ENCODE data around the gene GALNT15. TPM values are rescaled to one million over a fixed set of nuclear protein-coding genes. Genes with fewer than 3 reads are reported as not detected.
A peak's percentile ranks its signal among the peaks of the same experiment; 100 is the strongest.

Gene GALNT15
- total and polyA plus RNA-seq, 2 experiments from 2014 or later = 9.9 to 11.7 TPM

DNA sequence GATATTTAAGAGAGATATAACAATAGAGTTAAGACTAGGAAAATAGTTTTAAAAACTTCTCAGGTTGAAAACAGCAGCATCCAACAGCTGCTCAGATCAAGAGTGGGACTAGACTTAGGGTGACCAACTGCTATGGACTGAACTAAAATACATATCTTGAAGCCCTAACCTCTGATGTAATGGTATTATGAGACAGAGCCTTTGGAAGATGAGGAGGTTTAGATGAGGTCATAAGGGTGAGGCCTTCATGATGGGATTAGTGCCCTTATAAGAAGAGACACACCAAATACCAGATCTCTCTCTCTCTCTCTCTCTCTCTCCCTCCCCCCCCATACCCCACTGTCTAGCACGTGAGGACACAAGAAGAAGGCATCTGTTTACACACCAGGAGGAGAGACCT is 37.4 kb upstream of the GALNT15 start:
- Histone ChIP-seq H3K27ac (peak overlapping the region; percentile 45; the same call in 1 of the 2 replicates), H3K79me2 (ENCODE audit: insufficient read depth) (no peaks in the 10 kb centered on the region), H4K20me1 (ENCODE audit: insufficient read depth) (no peaks in the 10 kb centered on the region), H3K9me2 (ENCODE audit: insufficient read depth) (no peaks in the 10 kb centered on the region), H3K9me3 (ENCODE audit: low read depth) (no peaks in the 10 kb centered on the region), H3F3A (ENCODE audit: insufficient read depth) (peaks cover 30% of the 10 kb centered on the region), H3K27me3 (replicated peaks; ENCODE audit: insufficient read depth) (no peaks in the 10 kb centered on the region), H3K36me3 (ENCODE audit: low read depth) (no peaks in the 10 kb centered on the region), H3K4me3 (no peak overlapping the region), H2AFZ (peak overlapping the region; percentile 5; the same call in 1 of the 2 replicates), H3K4me1 (ENCODE audit: insufficient read depth) (peaks cover 40% of the 10 kb centered on the region), H3K4me2 (ENCODE audit: unreplicated experiment) (no peak overlapping the region), H3K9ac (no peak overlapping the region)
- in situ Hi-C loops (cut with MboI) = no loop called here
- no peak for TF ChIP-seq EZH2phosphoT487 (IDR thresholded peaks at IDR 0.05; ENCODE audit: insufficient read depth, low read depth)
- no peak for TF ChIP-seq EZH2 (IDR thresholded peaks at IDR 0.05; ENCODE audit: insufficient read depth, poor library complexity, severe bottlenecking)
- WGBS, 2 experiments (ENCODE audit: low coverage in 1 of 2, low lambda C conversion rate in 2 of 2, missing lambda C conversion rate in 2 of 2) = 100% methylated on average over 1 of the region's 1 CpG
- DNase-seq = peak; percentile 27

GRCh38 chr3:16137977-16138376 is 36.5 kb upstream of the GALNT15 start:
- Histone ChIP-seq H3K27ac (no peak overlapping the region), H3F3A (ENCODE audit: insufficient read depth) (peaks cover 30% of the 10 kb centered on the region), H2AFZ (no peak overlapping the region), H3K9ac (no peak overlapping the region), H3K79me2 (ENCODE audit: insufficient read depth) (no peaks in the 10 kb centered on the region), H3K9me3 (ENCODE audit: low read depth) (no peaks in the 10 kb centered on the region), H3K27me3 (replicated peaks; ENCODE audit: insufficient read depth) (no peaks in the 10 kb centered on the region), H3K4me3 (no peak overlapping the region), H3K9me2 (ENCODE audit: insufficient read depth) (no peaks in the 10 kb centered on the region), H4K20me1 (ENCODE audit: insufficient read depth) (no peaks in the 10 kb centered on the region), H3K36me3 (ENCODE audit: low read depth) (no peaks in the 10 kb centered on the region), H3K4me1 (ENCODE audit: insufficient read depth) (peaks cover 34% of the 10 kb centered on the region), H3K4me2 (ENCODE audit: unreplicated experiment) (no peak overlapping the region)
- in situ Hi-C loops (cut with MboI) = no loop called here
- WGBS, 2 experiments (ENCODE audit: low coverage in 1 of 2, low lambda C conversion rate in 2 of 2, missing lambda C conversion rate in 2 of 2) = 95 to 100% methylated on average over 6 of the region's 6 CpGs
- no peak for DNase-seq
- no peak for TF ChIP-seq EZH2 (IDR thresholded peaks at IDR 0.05; ENCODE audit: insufficient read depth, poor library complexity, severe bottlenecking)
- no peak for TF ChIP-seq EZH2phosphoT487 (IDR thresholded peaks at IDR 0.05; ENCODE audit: insufficient read depth, low read depth)

- Histone ChIP-seq H3K4me2 (ENCODE audit: unreplicated experiment) (peak overlapping the region; percentile 50), H4K20me1 (ENCODE audit: insufficient read depth) (no peaks in the 10 kb centered on the region), H3K4me1 (ENCODE audit: insufficient read depth) (peaks cover 32% of the 10 kb centered on the region), H3K79me2 (ENCODE audit: insufficient read depth) (no peaks in the 10 kb centered on the region), H3K36me3 (ENCODE audit: low read depth) (no peaks in the 10 kb centered on the region), H2AFZ (peak overlapping the region; percentile 68), H3K9me2 (ENCODE audit: insufficient read depth) (no peaks in the 10 kb centered on the region), H3K9me3 (ENCODE audit: low read depth) (no peaks in the 10 kb centered on the region), H3K27ac (peak overlapping the region; percentile 76), H3F3A (ENCODE audit: insufficient read depth) (peaks cover 30% of the 10 kb centered on the region), H3K4me3 (no peak overlapping the region), H3K9ac (peak overlapping the region; percentile 54), H3K27me3 (replicated peaks; ENCODE audit: insufficient read depth) (no peaks in the 10 kb centered on the region)
- no peak for TF ChIP-seq EZH2phosphoT487 (IDR thresholded peaks at IDR 0.05; ENCODE audit: insufficient read depth, low read depth)
- TF ChIP-seq EZH2 (IDR thresholded peaks at IDR 0.05; ENCODE audit: insufficient read depth, poor library complexity, severe bottlenecking) = no peak
- 23 to 32% methylated on average over 6 of the region's 6 CpGs for WGBS, 2 experiments (ENCODE audit: low coverage in 1 of 2, low lambda C conversion rate in 2 of 2, missing lambda C conversion rate in 2 of 2)
- in situ Hi-C loops (cut with MboI) = no loop called here
- peak; percentile 76 for DNase-seq
Measured at GRCh38 chr3:16140116-16140893, 34.2 kb upstream of the GALNT15 start.

- peak overlapping the region; percentile 68; the same call in 1 of the 2 replicates for H2AFZ ChIP-seq
- no peaks in the 10 kb centered on the region for H3K9me3 ChIP-seq (ENCODE audit: low read depth)
- H3K4me2 ChIP-seq (ENCODE audit: unreplicated experiment) = peak overlapping the region; percentile 50
- H3K9me2 ChIP-seq (ENCODE audit: insufficient read depth) = no peaks in the 10 kb centered on the region
- H4K20me1 ChIP-seq (ENCODE audit: insufficient read depth) = no peaks in the 10 kb centered on the region
- no peak for DNase-seq
- no peaks in the 10 kb centered on the region for H3K79me2 ChIP-seq (ENCODE audit: insufficient read depth)
- H3K4me3 ChIP-seq = no peak overlapping the region
- in situ Hi-C loops (cut with MboI) = no loop called here
- H3K27ac ChIP-seq = peak overlapping the region; percentile 76
- H3K9ac ChIP-seq = peak overlapping the region; percentile 54
- peaks cover 26% of the 10 kb centered on the region for H3K4me1 ChIP-seq (ENCODE audit: insufficient read depth)
- no peaks in the 10 kb centered on the region for H3K27me3 ChIP-seq (replicated peaks; ENCODE audit: insufficient read depth)
- no peak for TF ChIP-seq EZH2phosphoT487 (IDR thresholded peaks at IDR 0.05; ENCODE audit: insufficient read depth, low read depth)
- TF ChIP-seq EZH2 (IDR thresholded peaks at IDR 0.05; ENCODE audit: insufficient read depth, poor library complexity, severe bottlenecking) = no peak
- H3K36me3 ChIP-seq (ENCODE audit: low read depth) = no peaks in the 10 kb centered on the region
- 93 to 100% methylated on average over 2 of the region's 2 CpGs for WGBS, 2 experiments (ENCODE audit: low coverage in 1 of 2, low lambda C conversion rate in 2 of 2, missing lambda C conversion rate in 2 of 2)
- H3F3A ChIP-seq (ENCODE audit: insufficient read depth) = peaks cover 26% of the 10 kb centered on the region
Measured at GRCh38 chr3:16140894-16141285, 33.6 kb upstream of the GALNT15 start.
